Left ventricle myocardium inferior (tissue), 1 donor: ENCODE measurements around the gene MECR. TPM values are rescaled to one million over a fixed set of nuclear protein-coding genes. Genes with fewer than 3 reads are reported as not detected.

ENCODE experiments used
- DNase-seq: peaks from one replicate; pipeline ENCODE4 v3.0.0-alpha.2; 2020
- H3K27ac ChIP-seq: fragments of 200-600 bp; replicated peaks from 2 replicates; pipeline ENCODE4 v1.8.0; 2021
- H3K27me3 ChIP-seq: fragments of 200-600 bp; 2 replicates; pipeline ENCODE4 v1.8.0; 2021; ENCODE audit warnings: low read depth
- H3K36me3 ChIP-seq: fragments of 200-600 bp; 2 replicates; pipeline ENCODE4 v1.8.0; 2021
- H3K4me1 ChIP-seq: fragments of 200-600 bp; 2 replicates; pipeline ENCODE4 v1.8.0; 2021
- H3K4me3 ChIP-seq: fragments of 200-600 bp; 2 replicates; pipeline ENCODE4 v1.8.0; 2021; ENCODE audit warnings: mild to moderate bottlenecking, moderate library complexity
- H3K9me3 ChIP-seq: fragments of 200-600 bp; replicated peaks from 2 replicates; pipeline ENCODE4 v1.8.0; 2021
- intact Hi-C: fragments of 100-400 bp; cut with micrococcal nuclease; formaldehyde crosslinking; loops from one replicate; pipeline ENCODE4 v1.11.0; 2022
- total RNA-seq: library from RNA; stranded (reverse); fragmentation: NEBNext Ultra II Directional; extraction: Animal tissue kit (Norgen Biotek cat#: 25700); gene quantifications from one replicate; pipeline ENCODE4 v1.2.1, GENCODE V29; 2021
- TF ChIP-seq, protein P1 (sequence below): fragments of 200-600 bp; IDR thresholded peaks from 2 replicates; pipeline ENCODE4 v1.8.0; 2021; ENCODE audit warnings: antibody characterized with exemption, mild to moderate bottlenecking, borderline replicate concordance
- donor health status: DM: no; HTN: yes; CAD: no; lungs with severe emphysema.

Gene MECR
- total RNA-seq, 1 donor from 2014 or later = 30.8 TPM

DNA sequence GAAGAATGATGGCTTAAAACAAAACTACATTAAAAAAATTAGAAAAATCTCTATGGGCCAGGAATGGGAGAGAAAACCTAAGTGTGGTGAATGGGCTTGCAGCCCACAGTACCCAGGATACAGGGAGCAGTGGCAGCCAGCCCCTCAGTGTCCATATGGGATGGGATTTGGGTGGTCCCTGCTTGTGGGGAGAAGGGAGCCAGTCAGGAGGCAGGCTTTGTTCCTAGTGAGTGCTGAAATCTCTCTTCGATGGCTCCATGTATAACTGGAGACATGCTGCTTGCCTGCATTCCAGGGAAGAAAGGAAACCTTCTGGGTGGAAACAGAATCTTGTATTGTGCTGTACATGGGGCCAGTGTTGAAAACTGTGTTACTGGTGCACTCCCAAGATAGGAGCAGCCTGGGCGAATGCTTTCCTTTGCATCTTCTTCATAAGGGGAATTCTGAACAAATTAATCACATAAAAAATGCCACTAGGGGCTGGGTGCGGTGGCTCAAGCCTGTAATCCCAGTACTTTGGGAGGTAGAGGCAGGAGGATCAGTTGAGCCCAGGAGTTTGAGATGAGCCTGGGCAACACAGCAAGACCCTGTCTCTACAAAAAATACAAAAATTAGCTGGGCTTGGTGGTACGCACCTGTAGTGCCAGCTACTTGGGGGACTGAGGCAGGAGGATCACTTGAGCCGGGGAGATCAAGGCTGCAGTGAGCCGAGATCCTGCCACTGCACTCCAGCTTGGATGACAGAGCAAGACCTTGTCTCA lies 41.6 kb upstream of the MECR start:
- H3K27me3 ChIP-seq = no peaks in the 10 kb centered on the region

DNA sequence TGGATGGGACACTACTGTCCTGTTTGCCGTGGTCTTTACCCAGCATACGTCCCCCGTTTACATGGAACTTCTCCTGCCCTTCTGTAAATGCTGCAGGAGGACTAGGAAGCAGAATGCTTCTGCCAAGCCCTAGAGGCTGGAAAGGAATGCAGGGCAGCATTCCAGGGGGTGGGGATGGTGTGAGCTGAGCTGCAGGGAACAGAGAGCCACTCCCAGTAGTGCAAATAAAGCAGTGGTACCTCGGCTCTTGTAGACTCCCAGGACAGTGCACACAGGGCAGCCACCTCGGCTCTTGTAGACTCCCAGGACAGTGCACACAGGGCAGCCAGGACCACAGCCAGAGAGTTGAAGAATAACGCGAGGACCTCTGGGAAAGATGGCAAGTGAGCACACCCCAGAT lies 41.0 kb upstream of the MECR start:
- TF ChIP-seq, protein P1, sequence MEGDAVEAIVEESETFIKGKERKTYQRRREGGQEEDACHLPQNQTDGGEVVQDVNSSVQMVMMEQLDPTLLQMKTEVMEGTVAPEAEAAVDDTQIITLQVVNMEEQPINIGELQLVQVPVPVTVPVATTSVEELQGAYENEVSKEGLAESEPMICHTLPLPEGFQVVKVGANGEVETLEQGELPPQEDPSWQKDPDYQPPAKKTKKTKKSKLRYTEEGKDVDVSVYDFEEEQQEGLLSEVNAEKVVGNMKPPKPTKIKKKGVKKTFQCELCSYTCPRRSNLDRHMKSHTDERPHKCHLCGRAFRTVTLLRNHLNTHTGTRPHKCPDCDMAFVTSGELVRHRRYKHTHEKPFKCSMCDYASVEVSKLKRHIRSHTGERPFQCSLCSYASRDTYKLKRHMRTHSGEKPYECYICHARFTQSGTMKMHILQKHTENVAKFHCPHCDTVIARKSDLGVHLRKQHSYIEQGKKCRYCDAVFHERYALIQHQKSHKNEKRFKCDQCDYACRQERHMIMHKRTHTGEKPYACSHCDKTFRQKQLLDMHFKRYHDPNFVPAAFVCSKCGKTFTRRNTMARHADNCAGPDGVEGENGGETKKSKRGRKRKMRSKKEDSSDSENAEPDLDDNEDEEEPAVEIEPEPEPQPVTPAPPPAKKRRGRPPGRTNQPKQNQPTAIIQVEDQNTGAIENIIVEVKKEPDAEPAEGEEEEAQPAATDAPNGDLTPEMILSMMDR = no peak
- Histone ChIP-seq H3K36me3 (peaks cover 7% of the 10 kb centered on the region), H3K9me3 (peaks cover under 1% of the 10 kb centered on the region), H3K4me1 (peaks cover 20% of the 10 kb centered on the region), H3K27me3 (no peaks in the 10 kb centered on the region), H3K27ac (peak overlapping the region; percentile 31), H3K4me3 (no peak overlapping the region)
- intact Hi-C loops = no loop called here
- peak; percentile 65 for DNase-seq

More for the DNA sequence above, 41.6 kb upstream of the MECR start:
- H3K27ac ChIP-seq = peak overlapping the region; percentile 31
- H3K9me3 ChIP-seq = peaks cover 4% of the 10 kb centered on the region
- intact Hi-C loops = no loop called here
- TF ChIP-seq, protein P1 = no peak
- DNase-seq = no peak
- H3K4me1 ChIP-seq = peaks cover 20% of the 10 kb centered on the region
- H3K4me3 ChIP-seq = no peak overlapping the region
- peaks cover 10% of the 10 kb centered on the region for H3K36me3 ChIP-seq

DNA sequence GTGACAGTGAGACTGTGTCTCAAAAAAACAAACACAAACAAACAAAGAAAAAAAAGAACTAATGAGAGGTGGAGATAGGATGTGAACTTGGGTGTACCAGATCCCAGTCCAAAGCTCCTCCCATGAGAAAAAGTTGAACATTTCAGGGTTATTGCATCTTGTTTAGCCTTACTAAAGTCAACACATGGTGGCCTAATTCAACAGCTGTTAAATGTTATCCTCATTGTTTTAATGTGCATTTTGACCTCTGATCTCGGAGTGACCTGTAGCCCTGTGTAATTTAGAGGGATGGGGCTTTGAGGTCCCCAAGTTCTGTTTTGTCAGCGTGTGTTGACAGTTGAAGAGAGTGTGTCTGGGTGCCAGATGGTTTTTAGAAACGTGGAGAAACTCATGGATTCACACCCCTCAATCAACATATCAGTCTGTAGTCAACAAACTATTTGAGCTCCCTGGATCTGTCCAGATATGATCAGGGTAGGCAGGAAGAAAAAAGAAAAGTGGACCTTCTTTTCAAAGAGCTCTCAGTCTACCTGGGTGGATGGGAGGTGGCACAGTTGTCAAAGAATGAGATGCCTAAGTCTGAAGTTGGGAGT lies 40.3 kb upstream of the MECR start:
- peaks cover under 1% of the 10 kb centered on the region for H3K36me3 ChIP-seq
- no peaks in the 10 kb centered on the region for H3K9me3 ChIP-seq
- H3K27me3 ChIP-seq = no peaks in the 10 kb centered on the region
- peaks cover 20% of the 10 kb centered on the region for H3K4me1 ChIP-seq
- no peak overlapping the region for H3K4me3 ChIP-seq
- H3K27ac ChIP-seq = peak overlapping the region; percentile 31
- TF ChIP-seq, protein P1 = no peak
- no peak for DNase-seq
- intact Hi-C loops = no loop called here

DNA sequence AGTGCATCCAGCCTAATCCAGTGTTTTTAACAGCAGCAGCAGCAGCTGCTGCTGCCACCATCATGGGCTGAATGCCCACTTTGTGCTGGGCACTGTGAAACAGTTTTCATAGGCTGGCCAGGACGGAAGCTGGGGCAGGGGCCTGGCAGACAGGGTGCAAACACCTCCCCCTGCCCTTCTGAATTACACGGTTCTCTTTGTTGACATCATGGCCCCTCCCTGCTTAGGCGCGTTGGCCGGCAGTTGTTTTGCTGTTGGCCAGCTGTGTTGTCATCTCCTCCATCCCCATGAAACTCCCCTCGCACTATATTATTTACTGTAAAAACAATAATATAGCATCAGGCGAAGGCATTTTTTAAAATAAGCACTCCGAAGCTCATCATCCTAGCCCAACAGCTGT lies 38.6 kb upstream of the MECR start:
- no peaks in the 10 kb centered on the region for H3K36me3 ChIP-seq
- no peak overlapping the region for H3K27ac ChIP-seq
- intact Hi-C loops = no loop called here
- no peak for DNase-seq
- H3K4me1 ChIP-seq = peaks cover 20% of the 10 kb centered on the region
- H3K4me3 ChIP-seq = no peak overlapping the region
- TF ChIP-seq, protein P1 = no peak
- no peaks in the 10 kb centered on the region for H3K27me3 ChIP-seq
- no peaks in the 10 kb centered on the region for H3K9me3 ChIP-seq

DNA sequence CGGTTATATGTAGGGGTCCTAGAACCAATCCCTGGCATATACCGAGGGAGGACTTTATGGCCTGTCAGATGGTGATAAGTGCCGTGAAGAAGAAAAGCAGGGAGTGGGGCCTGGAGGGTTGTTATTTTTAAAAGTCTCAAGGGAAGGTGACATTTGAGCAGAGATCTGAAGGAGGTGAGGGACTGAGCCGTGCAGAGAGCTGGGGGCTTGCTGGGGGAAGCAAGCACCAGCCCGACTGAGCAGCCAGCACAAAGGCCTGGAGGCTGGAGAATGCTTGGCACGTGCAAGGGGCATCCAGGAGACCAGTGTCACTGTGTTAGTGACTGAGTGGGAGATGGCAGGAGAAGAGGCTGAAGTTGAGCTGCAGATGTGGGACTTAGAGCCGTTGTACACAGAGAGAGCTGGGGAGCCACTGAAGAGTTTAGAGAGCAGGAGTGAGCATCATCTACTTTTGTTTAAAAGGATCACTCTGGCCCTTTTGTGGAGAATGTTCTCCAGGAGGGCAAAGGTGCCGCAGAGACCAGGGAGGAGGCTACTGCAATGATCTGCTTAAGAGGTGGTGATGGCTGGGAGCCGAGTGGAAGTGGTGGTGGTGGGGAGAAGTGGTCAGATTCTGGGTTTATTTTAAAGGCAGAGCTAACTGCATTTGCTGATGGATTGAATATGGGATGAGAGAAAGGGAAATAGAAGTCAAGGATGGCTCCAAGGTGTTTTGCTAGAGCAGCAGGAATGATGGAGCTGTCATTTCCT lies 36.8 kb upstream of the MECR start:
- no peak for DNase-seq
- Histone ChIP-seq H3K27ac (no peak overlapping the region), H3K9me3 (no peaks in the 10 kb centered on the region), H3K27me3 (no peaks in the 10 kb centered on the region), H3K4me1 (peaks cover 20% of the 10 kb centered on the region), H3K36me3 (no peaks in the 10 kb centered on the region), H3K4me3 (no peak overlapping the region)
- TF ChIP-seq, protein P1 = no peak
- intact Hi-C loops = no loop called here
